KMS-11 (cell line): ENCODE results near the gene GOLGA2.

Experiments
- H2AFZ ChIP-seq: fragments of 200-600 bp; sonication (generic); 2 replicates; pipeline ENCODE4 v1.6.1; 2016; ENCODE audit warnings: antibody characterized with exemption, mixed run types, low read depth
- H3K27ac ChIP-seq: fragments of 200-600 bp; sonication (generic); 2 replicates; pipeline ENCODE4 v1.6.1; 2016; ENCODE audit warnings: mild to moderate bottlenecking, mixed run types
- H3K27me3 ChIP-seq: fragments of 200-600 bp; sonication (generic); 2 replicates; pipeline ENCODE4 v1.6.1; 2017; ENCODE audit warnings: mild to moderate bottlenecking, low read depth, mixed run types, moderate library complexity; ENCODE audit not compliant: insufficient read depth
- H3K36me3 ChIP-seq: fragments of 200-600 bp; sonication (generic); 2 replicates; pipeline ENCODE4 v1.6.1; 2017; ENCODE audit warnings: mild to moderate bottlenecking, mixed run types; ENCODE audit not compliant: insufficient read depth
- H3K4me1 ChIP-seq: fragments of 200-600 bp; sonication (generic); 2 replicates; pipeline ENCODE4 v1.6.1; 2016; ENCODE audit warnings: mild to moderate bottlenecking, low read depth, mixed run types; ENCODE audit not compliant: poor library complexity, severe bottlenecking
- H3K4me2 ChIP-seq: fragments of 200-600 bp; sonication (generic); 2 replicates; pipeline ENCODE4 v1.7.0; 2016; ENCODE audit warnings: mild to moderate bottlenecking, mixed run types
- H3K4me3 ChIP-seq: fragments of 200-600 bp; sonication (generic); IDR thresholded peaks from 2 replicates; pipeline ENCODE4 v1.6.1; 2017; ENCODE audit warnings: low read depth, low read length, mixed read lengths; ENCODE audit not compliant: insufficient read depth
- H3K79me2 ChIP-seq: fragments of 200-600 bp; sonication (generic); 2 replicates; pipeline ENCODE4 v1.6.1; 2016; ENCODE audit warnings: low read depth, mixed run types; ENCODE audit not compliant: insufficient read depth
- H3K9ac ChIP-seq: fragments of 200-600 bp; sonication (generic); 2 replicates; pipeline ENCODE4 v1.6.1; 2016; ENCODE audit warnings: mild to moderate bottlenecking, mixed run types
- H4K20me1 ChIP-seq: fragments of 200-600 bp; sonication (generic); 2 replicates; pipeline ENCODE4 v1.6.1; 2016; ENCODE audit warnings: mild to moderate bottlenecking, mixed run types; ENCODE audit not compliant: insufficient read depth
- CTCF ChIP-seq: fragments of 200-600 bp; sonication (generic); conservative IDR thresholded peaks from 2 replicates; pipeline ENCODE4 v1.6.1; 2017; ENCODE audit warnings: low read depth, mild to moderate bottlenecking, antibody characterized with exemption, low read length, moderate library complexity, mixed read lengths

The GOLGA2 gene

GRCh38 chr9:128225770-128226411 is 49.9 kb downstream of the GOLGA2 start:
- Histone ChIP-seq H3K9ac (no peak overlapping the region), H3K4me2 (no peak overlapping the region)
- TF ChIP-seq CTCF = no peak

GRCh38 chr9:128224877-128225276 is 50.9 kb downstream of the GOLGA2 start:
- Histone ChIP-seq H2AFZ (no peak overlapping the region), H3K27me3 (peaks cover 57% of the 10 kb centered on the region), H3K36me3 (no peaks in the 10 kb centered on the region), H3K4me2 (no peak overlapping the region), H3K4me1 (no peaks in the 10 kb centered on the region), H3K27ac (no peak overlapping the region), H4K20me1 (no peaks in the 10 kb centered on the region), H3K4me3 (no peak overlapping the region), H3K9ac (no peak overlapping the region), H3K79me2 (no peaks in the 10 kb centered on the region)
- no peak for TF ChIP-seq CTCF

More at GRCh38 chr9:128225770-128226411, 49.9 kb downstream of the GOLGA2 start:
- Histone ChIP-seq H3K27me3 (peaks cover 49% of the 10 kb centered on the region), H3K79me2 (no peaks in the 10 kb centered on the region), H4K20me1 (no peaks in the 10 kb centered on the region), H3K27ac (no peak overlapping the region), H3K36me3 (no peaks in the 10 kb centered on the region), H3K4me3 (no peak overlapping the region), H3K4me1 (no peaks in the 10 kb centered on the region), H2AFZ (no peak overlapping the region)

GRCh38 chr9:128222880-128223670 is 52.7 kb downstream of the GOLGA2 start:
- TF ChIP-seq CTCF = no peak
- H3K4me2 ChIP-seq = no peak overlapping the region

GRCh38 chr9:128222026-128222425 is 53.8 kb downstream of the GOLGA2 start:
- H3K27me3 ChIP-seq = peaks cover 65% of the 10 kb centered on the region
- no peak overlapping the region for H3K9ac ChIP-seq
- TF ChIP-seq CTCF = no peak
- H2AFZ ChIP-seq = no peak overlapping the region
- no peaks in the 10 kb centered on the region for H4K20me1 ChIP-seq
- H3K4me3 ChIP-seq = no peak overlapping the region
- H3K79me2 ChIP-seq = no peaks in the 10 kb centered on the region
- H3K36me3 ChIP-seq = no peaks in the 10 kb centered on the region
- H3K27ac ChIP-seq = no peak overlapping the region
- peaks cover 8% of the 10 kb centered on the region for H3K4me1 ChIP-seq
- no peak overlapping the region for H3K4me2 ChIP-seq

More at GRCh38 chr9:128222880-128223670, 52.7 kb downstream of the GOLGA2 start:
- no peak overlapping the region for H2AFZ ChIP-seq
- peaks cover 63% of the 10 kb centered on the region for H3K27me3 ChIP-seq
- no peaks in the 10 kb centered on the region for H4K20me1 ChIP-seq
- H3K4me3 ChIP-seq = no peak overlapping the region
- no peak overlapping the region for H3K9ac ChIP-seq
- H3K27ac ChIP-seq = no peak overlapping the region
- H3K36me3 ChIP-seq = no peaks in the 10 kb centered on the region
- no peaks in the 10 kb centered on the region for H3K79me2 ChIP-seq
- H3K4me1 ChIP-seq = peaks cover 7% of the 10 kb centered on the region
